H9 (cell line): ENCODE data around the gene STK10. TPM values are rescaled to one million over a fixed set of nuclear protein-coding genes. Genes with fewer than 3 reads are reported as not detected.

ENCODE experiments used
- DNase-seq: peaks from one replicate; pipeline ENCODE4 v3.0.0-alpha.2; 2017
- H2AFZ ChIP-seq: one replicate; pipeline ENCODE4 v1.6.1; 2013; ENCODE audit warnings: mild to moderate bottlenecking, low read length, control low read depth, moderate library complexity
- H2AK5ac ChIP-seq: 2 replicates; pipeline ENCODE4 v1.6.1; 2013; ENCODE audit warnings: low read length, control low read depth, mixed read lengths; ENCODE audit not compliant: insufficient read length
- H2BK120ac ChIP-seq: one replicate; pipeline ENCODE4 v1.6.1; 2013; ENCODE audit warnings: low read depth, mild to moderate bottlenecking, low read length, control low read depth, inconsistent platforms; ENCODE audit not compliant: poor library complexity, severe bottlenecking
- H2BK12ac ChIP-seq: 2 replicates; pipeline ENCODE4 v1.6.1; 2013; ENCODE audit warnings: low read length, control low read depth, mixed read lengths, low read depth; ENCODE audit not compliant: insufficient read length
- H2BK15ac ChIP-seq: 2 replicates; pipeline ENCODE4 v1.6.1; 2013; ENCODE audit warnings: low read depth, low read length, control low read depth
- H2BK20ac ChIP-seq: one replicate; pipeline ENCODE4 v1.6.1; 2013; ENCODE audit warnings: low read depth, mild to moderate bottlenecking, low read length, control low read depth, inconsistent platforms; ENCODE audit not compliant: poor library complexity, severe bottlenecking
- H2BK5ac ChIP-seq: 2 replicates; pipeline ENCODE4 v1.6.1; 2013; ENCODE audit warnings: low read length, control low read depth, mixed read lengths; ENCODE audit not compliant: insufficient read length
- H3K14ac ChIP-seq: 2 replicates; pipeline ENCODE4 v1.6.1; 2013; ENCODE audit warnings: low read length, control low read depth; ENCODE audit not compliant: insufficient read depth
- H3K18ac ChIP-seq: 2 replicates; pipeline ENCODE4 v1.6.1; 2013; ENCODE audit warnings: low read depth, mild to moderate bottlenecking, mixed read lengths, low read length, control low read depth; ENCODE audit not compliant: insufficient read length
- H3K23ac ChIP-seq: 2 replicates; pipeline ENCODE4 v1.6.1; 2013; ENCODE audit warnings: low read length, control low read depth, mixed read lengths, low read depth; ENCODE audit not compliant: insufficient read length
- H3K23me2 ChIP-seq: 2 replicates; pipeline ENCODE4 v1.6.1; 2013; ENCODE audit warnings: low read depth, mild to moderate bottlenecking, mixed read lengths, low read length, control low read depth; ENCODE audit not compliant: insufficient read length, poor library complexity, severe bottlenecking
- H3K27ac ChIP-seq: 2 replicates; pipeline ENCODE4 v1.5.1; 2013; ENCODE audit warnings: low read length, control low read depth, mixed read lengths, low read depth; ENCODE audit not compliant: insufficient read length
- H3K27me3 ChIP-seq: 2 replicates; pipeline ENCODE4 v1.6.1; 2013; ENCODE audit warnings: low read length, control low read depth, inconsistent platforms; ENCODE audit not compliant: insufficient read depth
- H3K4ac ChIP-seq: 2 replicates; pipeline ENCODE4 v1.6.1; 2013; ENCODE audit warnings: low read depth, mild to moderate bottlenecking, control low read depth, inconsistent platforms, low read length, moderate library complexity
- H3K4me1 ChIP-seq: 2 replicates; pipeline ENCODE4 v1.6.1; 2013; ENCODE audit warnings: low read length, control low read depth, inconsistent platforms; ENCODE audit not compliant: insufficient read depth
- H3K4me2 ChIP-seq: 2 replicates; pipeline ENCODE4 v1.6.1; 2013; ENCODE audit warnings: low read length, control low read depth, mixed read lengths; ENCODE audit not compliant: insufficient read length, insufficient read depth
- H3K56ac ChIP-seq: 2 replicates; pipeline ENCODE4 v1.6.1; 2013; ENCODE audit warnings: low read depth, mild to moderate bottlenecking, mixed read lengths, low read length, control low read depth; ENCODE audit not compliant: insufficient read length
- H3K79me1 ChIP-seq: 2 replicates; pipeline ENCODE4 v1.6.1; 2013; ENCODE audit warnings: low read depth, mild to moderate bottlenecking, moderate library complexity, low read length, control low read depth, inconsistent platforms; ENCODE audit not compliant: insufficient read depth, poor library complexity, severe bottlenecking
- H3K79me2 ChIP-seq: 2 replicates; pipeline ENCODE4 v1.6.1; 2013; ENCODE audit warnings: low read length, control low read depth, inconsistent platforms; ENCODE audit not compliant: insufficient read depth
- H3K9ac ChIP-seq: 2 replicates; pipeline ENCODE4 v1.6.1; 2013; ENCODE audit warnings: low read length, control low read depth, mixed read lengths; ENCODE audit not compliant: insufficient read length; ENCODE audit errors: extremely low read depth
- H3K9me3 ChIP-seq: one replicate; pipeline ENCODE4 v1.6.1; 2013; ENCODE audit warnings: low read depth, low read length, inconsistent platforms; ENCODE audit not compliant: control insufficient read depth
- H3T11ph ChIP-seq: one replicate; pipeline ENCODE4 v1.6.1; 2013; ENCODE audit warnings: mild to moderate bottlenecking, low read length, control low read depth, inconsistent platforms
- H4K20me1 ChIP-seq: one replicate; pipeline ENCODE4 v1.6.1; 2013; ENCODE audit not compliant: control insufficient read depth, insufficient read length, insufficient read depth
- H4K5ac ChIP-seq: 2 replicates; pipeline ENCODE4 v1.6.1; 2013; ENCODE audit warnings: low read depth, mild to moderate bottlenecking, mixed read lengths, low read length, control low read depth; ENCODE audit not compliant: insufficient read length
- H4K8ac ChIP-seq: replicated peaks from 2 replicates; pipeline ENCODE4 v1.6.1; 2013; ENCODE audit warnings: low read length, control low read depth, mixed read lengths, low read depth; ENCODE audit not compliant: insufficient read length
- H4K91ac ChIP-seq: 2 replicates; pipeline ENCODE4 v1.6.1; 2013; ENCODE audit warnings: low read depth, mild to moderate bottlenecking, moderate library complexity, mixed read lengths, low read length, control low read depth; ENCODE audit not compliant: insufficient read length
- H3K27ac Mint-ChIP-seq, 3 experiments: 2 replicates in 2 of 3; 3 replicates in 1 of 3; pipeline ENCODE4 v1.8.0; 2020 to 2021; ENCODE audit warnings: mixed read lengths in 3 of 3, mild to moderate bottlenecking in 1 of 3, moderate library complexity in 1 of 3
- H3K27me3 Mint-ChIP-seq: 2 replicates; pipeline ENCODE4 v1.8.0; 2021; ENCODE audit warnings: low read depth, mild to moderate bottlenecking, moderate library complexity, mixed read lengths
- H3K36me3 Mint-ChIP-seq, 3 experiments: 2 replicates in 2 of 3; 3 replicates in 1 of 3; pipeline ENCODE4 v1.8.0; 2020 to 2021; ENCODE audit warnings: low read depth in 3 of 3, mixed read lengths in 3 of 3; ENCODE audit not compliant: insufficient read depth in 1 of 3
- H3K4me1 Mint-ChIP-seq, 2 experiments: 2 replicates each; pipeline ENCODE4 v1.8.0; 2020; ENCODE audit warnings: mixed read lengths in 2 of 2
- H3K4me3 Mint-ChIP-seq, 2 experiments: 2 replicates in 1 of 2; 3 replicates in 1 of 2; pipeline ENCODE4 v1.8.0; 2020 to 2021; ENCODE audit warnings: mild to moderate bottlenecking in 2 of 2, mixed read lengths in 2 of 2, moderate library complexity in 1 of 2
- H3K9me3 Mint-ChIP-seq, 2 experiments: 2 replicates in 1 of 2; 3 replicates in 1 of 2; pipeline ENCODE4 v1.8.0; 2020; ENCODE audit warnings: mild to moderate bottlenecking in 2 of 2, mixed read lengths in 2 of 2, moderate library complexity in 1 of 2
- CTCF ChIP-seq: fragments of 200-600 bp; sonication (generic); conservative IDR thresholded peaks from 3 replicates; pipeline ENCODE4 v1.8.0; 2021; ENCODE audit warnings: antibody characterized with exemption, mild to moderate bottlenecking
- WGBS: extraction: QIAGEN DNeasy Blood & Tissue Kit; methylation state at CpG from one replicate; pipeline ENCODE4 v1.1.7; 2013; ENCODE audit warnings: missing lambda C conversion rate, low lambda C conversion rate, mixed read lengths; ENCODE audit not compliant: insufficient read length; ENCODE audit errors: extremely low coverage; 5-methylcytosine and 5-hydroxymethylcytosine counted together
- total RNA-seq: library from RNA; stranded (reverse); gene quantifications from 2 replicates; pipeline ENCODE4 v1.2.1, GENCODE V29; 2021

STK10 gene
- total RNA-seq, 1 experiment from 2014 or later, result 14.6 TPM

GRCh38 chr5:172117977-172118701 is 69.9 kb downstream of the STK10 start:
- no peaks in the 10 kb centered on the region for H3K23me2 ChIP-seq
- H3K4me3 Mint-ChIP-seq, result no peak overlapping the region
- no peak overlapping the region for H2AFZ ChIP-seq
- no peak for DNase-seq
- no peaks in the 10 kb centered on the region for H3K9me3 ChIP-seq
- no peak overlapping the region for H3K4me2 ChIP-seq
- no peaks in the 10 kb centered on the region for H4K20me1 ChIP-seq
- no peak for TF ChIP-seq CTCF
- H3K14ac ChIP-seq, result no peak overlapping the region
- no peak overlapping the region for H2BK12ac ChIP-seq
- H2BK20ac ChIP-seq, result no peak overlapping the region
- no CpG with 5 or more reads among the region's 9 CpGs for WGBS
- H3K27me3 Mint-ChIP-seq, result no peaks in the 10 kb centered on the region
- H2AK5ac ChIP-seq, result no peak overlapping the region
- H3K79me2 ChIP-seq, result 0 out of 2 replicates have a peak, but pooled peaks cover 2% of the 10 kb centered on the region
- H3K27ac ChIP-seq, result no peak overlapping the region
- peaks cover 9 to 16% (median 12%) of the 10 kb centered on the region in 3 experiments; a peak in 6 of 7 replicates for H3K36me3 Mint-ChIP-seq
- H3T11ph ChIP-seq, result no peak overlapping the region
- peaks cover 4 to 8% of the 10 kb centered on the region in 2 experiments; a peak in 3 of 4 replicates for H3K4me1 Mint-ChIP-seq
- H3K27ac Mint-ChIP-seq, result no peak overlapping the region; a peak in 1 of 7 replicates
- H4K5ac ChIP-seq, result no peak overlapping the region
- H3K4me1 ChIP-seq, result no peaks in the 10 kb centered on the region
- H3K4ac ChIP-seq, result no peak overlapping the region
- no peak overlapping the region for H3K23ac ChIP-seq
- no peaks in the 10 kb centered on the region; the same call in 1 of the 2 replicates for H3K27me3 ChIP-seq
- H2BK15ac ChIP-seq, result no peak overlapping the region
- H3K9me3 Mint-ChIP-seq, result no peaks in the 10 kb centered on the region
- H3K18ac ChIP-seq, result no peak overlapping the region
- no peak overlapping the region for H2BK120ac ChIP-seq
- no peak overlapping the region for H2BK5ac ChIP-seq
- H4K91ac ChIP-seq, result no peak overlapping the region
- no peak overlapping the region for H3K9ac ChIP-seq
- no peaks in the 10 kb centered on the region for H3K79me1 ChIP-seq
- H3K56ac ChIP-seq, result no peak overlapping the region
- no peak overlapping the region for H4K8ac ChIP-seq
